ENCODE results near the gene SERPINB6.

- no peak for TF ChIP-seq EZH2 (IDR thresholded peaks at IDR 0.05)
- no peak for TF ChIP-seq POLR2AphosphoS5 (IDR thresholded peaks at IDR 0.05; ENCODE audit: borderline replicate concordance, low read depth, low read length)
- no peak for TF ChIP-seq FOXP2 (optimal IDR thresholded peaks at IDR 0.05; ENCODE audit: control extremely low read depth, extremely low read length, insufficient read depth)
Measured at GRCh38 chr6:2977290-2977689, 5.9 kb upstream of the SERPINB6 start.
